D721Med (cell line): ENCODE data around the gene HOXD11.

ENCODE experiments used
- DNase-seq: peaks from one replicate; pipeline ENCODE4 v3.0.0; 2011; ENCODE audit warnings: low spot score; ENCODE audit not compliant: insufficient read length
- FAIRE-seq: peaks from 2 replicates; lab custom pipeline; 2011; peaks lifted over from hg19 to GRCh38; lab: Jason Lieb, UNC
- TF ChIP-seq, protein P1 (sequence below): IDR thresholded peaks from 2 replicates; pipeline ENCODE4 v1.5.1; 2012; ENCODE audit warnings: mild to moderate bottlenecking, control low read depth; ENCODE audit not compliant: insufficient read depth; ENCODE audit errors: missing control alignments

Gene HOXD11

GRCh38 chr2:176131848-176132158 lies 24.7 kb downstream of the HOXD11 start:
- FAIRE-seq: no peak
- TF ChIP-seq, protein P1, sequence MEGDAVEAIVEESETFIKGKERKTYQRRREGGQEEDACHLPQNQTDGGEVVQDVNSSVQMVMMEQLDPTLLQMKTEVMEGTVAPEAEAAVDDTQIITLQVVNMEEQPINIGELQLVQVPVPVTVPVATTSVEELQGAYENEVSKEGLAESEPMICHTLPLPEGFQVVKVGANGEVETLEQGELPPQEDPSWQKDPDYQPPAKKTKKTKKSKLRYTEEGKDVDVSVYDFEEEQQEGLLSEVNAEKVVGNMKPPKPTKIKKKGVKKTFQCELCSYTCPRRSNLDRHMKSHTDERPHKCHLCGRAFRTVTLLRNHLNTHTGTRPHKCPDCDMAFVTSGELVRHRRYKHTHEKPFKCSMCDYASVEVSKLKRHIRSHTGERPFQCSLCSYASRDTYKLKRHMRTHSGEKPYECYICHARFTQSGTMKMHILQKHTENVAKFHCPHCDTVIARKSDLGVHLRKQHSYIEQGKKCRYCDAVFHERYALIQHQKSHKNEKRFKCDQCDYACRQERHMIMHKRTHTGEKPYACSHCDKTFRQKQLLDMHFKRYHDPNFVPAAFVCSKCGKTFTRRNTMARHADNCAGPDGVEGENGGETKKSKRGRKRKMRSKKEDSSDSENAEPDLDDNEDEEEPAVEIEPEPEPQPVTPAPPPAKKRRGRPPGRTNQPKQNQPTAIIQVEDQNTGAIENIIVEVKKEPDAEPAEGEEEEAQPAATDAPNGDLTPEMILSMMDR: no peak

GRCh38 chr2:176132205-176133171 lies 25.4 kb downstream of the HOXD11 start:
- TF ChIP-seq, protein P1: no peak
- no peak for FAIRE-seq
- DNase-seq: no peak

More at GRCh38 chr2:176131848-176132158, 24.7 kb downstream of the HOXD11 start:
- no peak for DNase-seq

- FAIRE-seq: no peak
- no peak for DNase-seq
- TF ChIP-seq, protein P1: no peak
Observed at GRCh38 chr2:176133389-176133788, 26.3 kb downstream of the HOXD11 start.

- FAIRE-seq: no peak
- DNase-seq: no peak
- TF ChIP-seq, protein P1: no peak
Observed at GRCh38 chr2:176134035-176134434, 27.0 kb downstream of the HOXD11 start.

DNA sequence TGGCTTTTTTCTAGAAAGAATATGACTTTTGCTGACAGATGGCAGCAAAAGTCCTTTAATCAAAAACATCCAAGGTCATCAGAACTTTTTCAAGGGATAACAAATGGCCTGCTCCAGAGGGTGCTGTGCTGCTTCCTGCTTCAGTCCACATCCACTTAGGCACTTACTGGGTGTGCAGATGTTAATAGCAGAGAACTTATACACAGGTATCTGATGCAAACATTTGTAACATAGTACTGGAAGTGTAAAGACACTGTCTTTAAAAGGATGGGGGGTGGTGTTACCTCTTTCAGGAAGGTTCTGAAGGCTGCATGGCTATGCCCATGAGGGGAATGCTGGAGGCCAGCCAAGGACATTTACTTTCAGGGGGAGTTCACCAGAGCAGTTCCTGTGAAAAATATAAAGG lies 28.0 kb downstream of the HOXD11 start:
- TF ChIP-seq, protein P1: no peak
- FAIRE-seq (no peak), DNase-seq (no peak)

GRCh38 chr2:176136374-176137251 lies 29.5 kb downstream of the HOXD11 start:
- TF ChIP-seq, protein P1: no peak
- no peak for DNase-seq
- FAIRE-seq: no peak
